22Rv1 (cell line): ENCODE results near the gene DCK.

ENCODE experiments used
- ZFX ChIP-seq: fragments of 450-650 bp; IDR thresholded peaks from 2 replicates; pipeline ENCODE4 v1.6.1; 2017; ENCODE audit warnings: antibody characterized with exemption, borderline replicate concordance
- TF ChIP-seq, protein P1 (sequence below): fragments of 450-650 bp; IDR thresholded peaks from 2 replicates; pipeline ENCODE4 v1.5.1; 2017; ENCODE audit warnings: mild to moderate bottlenecking

DNA sequence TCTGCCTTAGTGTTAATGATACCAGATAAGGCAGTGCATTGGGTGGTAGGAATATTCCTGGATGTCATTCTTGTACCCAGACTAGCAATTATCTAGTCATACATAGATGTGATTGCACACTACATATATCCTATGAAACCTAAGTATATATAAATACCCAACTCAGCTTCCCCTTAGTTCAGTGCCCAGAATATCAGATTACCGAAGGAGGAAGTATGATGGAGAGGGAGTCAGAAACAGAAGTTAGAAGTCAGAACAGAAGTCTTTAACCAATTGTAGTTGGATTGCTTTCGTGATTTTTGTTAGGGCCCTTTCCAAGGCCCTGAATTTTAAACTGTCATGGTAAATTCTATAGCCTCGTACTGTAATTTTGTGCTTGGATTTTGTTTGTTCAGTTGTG is 48.4 kb upstream of the DCK start:
- TF ChIP-seq, protein P1, sequence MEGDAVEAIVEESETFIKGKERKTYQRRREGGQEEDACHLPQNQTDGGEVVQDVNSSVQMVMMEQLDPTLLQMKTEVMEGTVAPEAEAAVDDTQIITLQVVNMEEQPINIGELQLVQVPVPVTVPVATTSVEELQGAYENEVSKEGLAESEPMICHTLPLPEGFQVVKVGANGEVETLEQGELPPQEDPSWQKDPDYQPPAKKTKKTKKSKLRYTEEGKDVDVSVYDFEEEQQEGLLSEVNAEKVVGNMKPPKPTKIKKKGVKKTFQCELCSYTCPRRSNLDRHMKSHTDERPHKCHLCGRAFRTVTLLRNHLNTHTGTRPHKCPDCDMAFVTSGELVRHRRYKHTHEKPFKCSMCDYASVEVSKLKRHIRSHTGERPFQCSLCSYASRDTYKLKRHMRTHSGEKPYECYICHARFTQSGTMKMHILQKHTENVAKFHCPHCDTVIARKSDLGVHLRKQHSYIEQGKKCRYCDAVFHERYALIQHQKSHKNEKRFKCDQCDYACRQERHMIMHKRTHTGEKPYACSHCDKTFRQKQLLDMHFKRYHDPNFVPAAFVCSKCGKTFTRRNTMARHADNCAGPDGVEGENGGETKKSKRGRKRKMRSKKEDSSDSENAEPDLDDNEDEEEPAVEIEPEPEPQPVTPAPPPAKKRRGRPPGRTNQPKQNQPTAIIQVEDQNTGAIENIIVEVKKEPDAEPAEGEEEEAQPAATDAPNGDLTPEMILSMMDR: no peak
- no peak for TF ChIP-seq ZFX
